Liver (tissue), 9 donors: ENCODE results near the gene SIK3. TPM values are rescaled to one million over a fixed set of nuclear protein-coding genes. Genes with fewer than 3 reads are reported as not detected.
A peak's percentile ranks its signal among the peaks of the same experiment; 100 is the strongest.

Experiments used
- DNase-seq: peaks from one replicate; pipeline ENCODE4 v3.0.0-alpha.2; 2017; ENCODE audit warnings: low spot score
- H3K27ac ChIP-seq, 2 donors: one replicate each; pipeline ENCODE4 v1.7.0; 2013; ENCODE audit warnings: inconsistent platforms in 2 of 2, low read length in 2 of 2, control low read depth in 1 of 2, low read depth in 1 of 2, mild to moderate bottlenecking in 1 of 2
- H3K27me3 ChIP-seq, 4 donors: one replicate each; pipeline versions ENCODE4 v1.6.1 to v1.7.0; 2013; ENCODE audit warnings: low read length in 3 of 4, inconsistent platforms in 1 of 4, mild to moderate bottlenecking in 1 of 4, moderate library complexity in 1 of 4; ENCODE audit not compliant: control insufficient read depth in 4 of 4, insufficient read depth in 4 of 4
- H3K36me3 ChIP-seq, 4 donors: one replicate each; pipeline versions ENCODE4 v1.6.1 to v1.7.0; 2013; ENCODE audit warnings: low read length in 3 of 4, mild to moderate bottlenecking in 3 of 4, low read depth in 1 of 4, moderate library complexity in 1 of 4; ENCODE audit not compliant: control insufficient read depth in 4 of 4, insufficient read depth in 3 of 4
- H3K4me1 ChIP-seq, 4 donors: one replicate each; pipeline versions ENCODE4 v1.6.1 to v1.7.0; 2013; ENCODE audit warnings: low read length in 3 of 4, mild to moderate bottlenecking in 3 of 4, moderate library complexity in 1 of 4; ENCODE audit not compliant: control insufficient read depth in 4 of 4, insufficient read depth in 4 of 4
- H3K4me3 ChIP-seq, 3 donors: one replicate each; pipeline versions ENCODE4 v1.6.1 to v1.7.0; 2013; ENCODE audit warnings: low read length in 3 of 3, control low read depth in 1 of 3, low read depth in 1 of 3, mild to moderate bottlenecking in 1 of 3
- H3K9ac ChIP-seq, 2 donors: one replicate each; pipeline ENCODE4 v1.7.0; 2013; ENCODE audit warnings: low read length in 2 of 2, mild to moderate bottlenecking in 2 of 2, moderate library complexity in 2 of 2, control low read depth in 1 of 2, low read depth in 1 of 2
- H3K9me3 ChIP-seq, 4 donors: one replicate each; pipeline versions ENCODE4 v1.6.1 to v1.7.0; 2013; ENCODE audit warnings: low read length in 3 of 4; ENCODE audit not compliant: control insufficient read depth in 4 of 4
- ATF3 ChIP-seq: IDR thresholded peaks from 2 replicates; pipeline ENCODE4 v1.6.1; 2016; ENCODE audit warnings: antibody characterized with exemption
- CTCF ChIP-seq: fragments of 150-350 bp; IDR thresholded peaks from 2 replicates; pipeline ENCODE4 v1.5.1; 2017; ENCODE audit warnings: improper control_type of control experiment, low read depth, low read length; ENCODE audit not compliant: missing input control
- EGR1 ChIP-seq, 2 donors: IDR thresholded peaks; 2 replicates each; pipeline ENCODE4 v1.6.1; 2016 to 2018; ENCODE audit warnings: antibody characterized with exemption in 2 of 2, low read depth in 2 of 2
- FOXA1 ChIP-seq: IDR thresholded peaks from 2 replicates; pipeline ENCODE4 v1.6.1; 2016; ENCODE audit warnings: antibody characterized with exemption
- FOXA2 ChIP-seq: IDR thresholded peaks from 2 replicates; pipeline ENCODE4 v1.6.1; 2016; ENCODE audit warnings: antibody characterized with exemption
- GABPA ChIP-seq, 2 donors: IDR thresholded peaks in 1 of 2; conservative IDR thresholded peaks in 1 of 2; 2 replicates each; pipeline ENCODE4 v1.6.1; 2016; ENCODE audit warnings: antibody characterized with exemption in 2 of 2, mild to moderate bottlenecking in 1 of 2, moderate library complexity in 1 of 2
- HNF4A ChIP-seq, 2 donors: conservative IDR thresholded peaks; 2 replicates each; pipeline ENCODE4 v1.6.1; 2016; ENCODE audit warnings: antibody characterized with exemption in 2 of 2, mild to moderate bottlenecking in 2 of 2
- HNF4G ChIP-seq: IDR thresholded peaks from 2 replicates; pipeline ENCODE4 v1.6.1; 2016; ENCODE audit warnings: antibody characterized with exemption
- JUND ChIP-seq, 2 donors: IDR thresholded peaks; 2 replicates each; pipeline ENCODE4 v1.6.1; 2016; ENCODE audit warnings: antibody characterized with exemption in 2 of 2
- MAX ChIP-seq: IDR thresholded peaks from 2 replicates; pipeline ENCODE4 v1.6.1; 2016; ENCODE audit warnings: antibody characterized with exemption
- NR2F2 ChIP-seq: IDR thresholded peaks from 2 replicates; pipeline ENCODE4 v1.6.1; 2016; ENCODE audit warnings: antibody characterized with exemption
- RAD21 ChIP-seq, 2 donors: IDR thresholded peaks; 2 replicates each; pipeline ENCODE4 v1.6.1; 2016; ENCODE audit warnings: antibody characterized with exemption in 2 of 2, mild to moderate bottlenecking in 2 of 2
- RXRA ChIP-seq, 2 donors: IDR thresholded peaks; 2 replicates each; pipeline ENCODE4 v1.6.1; 2017 to 2018; ENCODE audit warnings: antibody characterized with exemption in 2 of 2, mild to moderate bottlenecking in 1 of 2
- TAF1 ChIP-seq: conservative IDR thresholded peaks from 2 replicates; pipeline ENCODE4 v1.6.1; 2016; ENCODE audit warnings: antibody characterized with exemption, mild to moderate bottlenecking
- YY1 ChIP-seq: IDR thresholded peaks from 2 replicates; pipeline ENCODE4 v1.6.1; 2016; ENCODE audit warnings: antibody characterized with exemption, mild to moderate bottlenecking
- ZBTB33 ChIP-seq: IDR thresholded peaks from 2 replicates; pipeline ENCODE4 v1.6.1; 2016; ENCODE audit warnings: antibody characterized with exemption
- WGBS: extraction: QIAGEN DNeasy Blood & Tissue Kit; methylation state at CpG from one replicate; pipeline ENCODE4 v1.1.7; 2013; 5-methylcytosine and 5-hydroxymethylcytosine counted together
- polyA plus RNA-seq, 2 donors: library from polyadenylated mRNA; stranded (reverse) in 1 of 2; unstranded in 1 of 2; fragments of 200-250 nt in 1 of 2; fragments of >200 nt in 1 of 2; fragmentation: Nextera tagmentation in 1 of 2; extraction: Ambion mirVana in 1 of 2; gene quantifications; one replicate each; pipeline versions ENCODE4 v1.2.1 to v1.2.3, GENCODE V29; 2013 to 2015
- total RNA-seq, 2 donors: library from RNA; depleted of rRNA; stranded (reverse); fragments of >200 nt; gene quantifications; one replicate each; pipeline ENCODE4 v1.2.3, GENCODE V29; 2014
- donor health status: healthy.
- donor health status: healthy.
- donor health status: healthy.
- donor health status: healthy.
- donor health status: healthy.

Gene SIK3
- total and polyA plus RNA-seq, 4 donors, result 6.9 to 52.4 (median 14.4) TPM

GRCh38 chr11:116955949-116956348 lies 142.3 kb downstream of the SIK3 start:
- TF ChIP-seq JUND (IDR thresholded peaks at IDR 0.05) (no peak), YY1 (no peak), MAX (no peak), EGR1 (IDR thresholded peaks at IDR 0.05; ENCODE audit: low read depth in 2 of 2) (no peak), HNF4A (conservative IDR thresholded peaks at IDR 0.05) (no peak), FOXA1 (no peak)
- Histone ChIP-seq H3K4me3 (no peak overlapping the region), H3K27ac (peak overlapping the region in 1 of 2 donors; percentile 12), H3K27me3 (no peaks in the 10 kb centered on the region), H3K9ac (no peak overlapping the region), H3K36me3 (peaks cover 3 to 19% (median 9%) of the 10 kb centered on the region in 4 donors), H3K4me1 (peaks cover 0 to 6% (median 0%) of the 10 kb centered on the region in 4 donors), H3K9me3 (no peaks in the 10 kb centered on the region)
- WGBS, result 83% methylated on average over 4 of the region's 4 CpGs
- DNase-seq, result no peak

- 81% methylated on average over 3 of the region's 3 CpGs for WGBS
- TF ChIP-seq CTCF (no peak), ATF3 (no peak), GABPA (IDR thresholded peaks at IDR 0.05 in 1 of 2, conservative IDR thresholded peaks at IDR 0.05 in 1 of 2) (no peak), NR2F2 (no peak), ZBTB33 (no peak), YY1 (no peak), TAF1 (no peak), RAD21 (IDR thresholded peaks at IDR 0.05) (no peak), HNF4G (no peak), FOXA2 (no peak), EGR1 (IDR thresholded peaks at IDR 0.05; ENCODE audit: low read depth in 2 of 2) (no peak), RXRA (IDR thresholded peaks at IDR 0.05) (no peak), JUND (IDR thresholded peaks at IDR 0.05) (no peak)
- no peak overlapping the region for H3K9ac ChIP-seq
- no peaks in the 10 kb centered on the region for H3K27me3 ChIP-seq
- DNase-seq, result no peak
- no peak overlapping the region for H3K4me3 ChIP-seq
- H3K36me3 ChIP-seq, result peaks cover 3 to 20% (median 11%) of the 10 kb centered on the region in 4 donors
- H3K27ac ChIP-seq, result peak overlapping the region in 1 of 2 donors; percentile 12
- H3K9me3 ChIP-seq, result no peaks in the 10 kb centered on the region
- peaks cover 0 to 6% (median 0%) of the 10 kb centered on the region in 4 donors for H3K4me1 ChIP-seq
These were observed 142.7 kb downstream of the SIK3 start for GRCh38 chr11:116955548-116955947.
